IMR-90 (cell line): ENCODE measurements around the gene ARHGEF4. TPM values are rescaled to one million over a fixed set of nuclear protein-coding genes. Genes with fewer than 3 reads are reported as not detected.

Experiments
- ATAC-seq: fragments of 200-7000 bp; cut with Tn5 transposase; 2 replicates; pipeline ENCODE4 v1.9.1; 2020; ENCODE audit warnings: low read depth, mild to moderate bottlenecking, moderate library complexity
- BruUV-seq: library from RNA; stranded (reverse); fragments of 400-500 nt; replicated peaks from 2 replicates; lab custom pipeline; 2021; lab: Mats Ljungman, UMichigan
- CTCF ChIA-PET: fragments of 300-600 bp; formaldehyde crosslinking; extraction: SDS; loops from one replicate; lab custom pipeline; 2021; ENCODE audit warnings: antibody characterized with exemption; lab: Yijun Ruan, JAX
- POLR2A ChIA-PET: fragments of 300-600 bp; sonication (Branson Sonifier 250); formaldehyde crosslinking; loops from one replicate; lab custom pipeline; 2022; ENCODE audit warnings: antibody characterized with exemption; ENCODE audit not compliant: unreplicated experiment; lab: Charles Lee
- DNase-seq: peaks from one replicate; pipeline ENCODE4 v3.0.0; 2013
- H2AFZ ChIP-seq: replicated peaks from 2 replicates; pipeline ENCODE3; 2013; ENCODE audit warnings: low read length, mild to moderate bottlenecking; ENCODE audit not compliant: poor library complexity
- H2AK5ac ChIP-seq: 2 replicates; pipeline ENCODE4 v1.6.1; 2013; ENCODE audit warnings: low read depth, low read length, inconsistent platforms
- H2AK9ac ChIP-seq: replicated peaks from 2 replicates; pipeline ENCODE3; 2013; ENCODE audit warnings: mild to moderate bottlenecking, low read depth, low read length, moderate library complexity; ENCODE audit not compliant: poor library complexity
- H2BK120ac ChIP-seq: 2 replicates; pipeline ENCODE4 v1.6.1; 2013; ENCODE audit warnings: low read depth, low read length, inconsistent platforms
- H2BK15ac ChIP-seq: 3 replicates; pipeline ENCODE4 v1.6.1; 2013; ENCODE audit warnings: low read depth, low read length, inconsistent platforms
- H2BK20ac ChIP-seq: 2 replicates; pipeline ENCODE4 v1.6.1; 2013; ENCODE audit warnings: low read depth, mild to moderate bottlenecking, inconsistent platforms, low read length, moderate library complexity
- H2BK5ac ChIP-seq: 2 replicates; pipeline ENCODE4 v1.6.1; 2013; ENCODE audit warnings: mild to moderate bottlenecking, low read depth, low read length, inconsistent platforms; ENCODE audit not compliant: poor library complexity, severe bottlenecking
- H3K14ac ChIP-seq: replicated peaks from 2 replicates; pipeline ENCODE4 v1.6.1; 2013; ENCODE audit warnings: low read depth, low read length, inconsistent platforms
- H3K18ac ChIP-seq: 2 replicates; pipeline ENCODE4 v1.6.1; 2013; ENCODE audit warnings: low read depth, low read length, control low read depth
- H3K23ac ChIP-seq: 2 replicates; pipeline ENCODE4 v1.6.1; 2013; ENCODE audit warnings: low read depth, low read length, inconsistent platforms
- H3K27ac ChIP-seq: 2 replicates; pipeline ENCODE4 v1.5.1; 2013; ENCODE audit warnings: mild to moderate bottlenecking, control low read depth, low read length; ENCODE audit not compliant: insufficient read depth
- H3K27me3 ChIP-seq: 2 replicates; pipeline ENCODE4 v1.6.1; 2013; ENCODE audit warnings: low read length; ENCODE audit not compliant: control insufficient read depth, insufficient read depth
- H3K36me3 ChIP-seq: 2 replicates; pipeline ENCODE4 v1.6.1; 2013; ENCODE audit warnings: low read length, mixed read lengths; ENCODE audit not compliant: control insufficient read depth, insufficient read depth
- H3K4ac ChIP-seq: 2 replicates; pipeline ENCODE4 v1.6.1; 2013; ENCODE audit warnings: low read depth, low read length, inconsistent platforms
- H3K4me1 ChIP-seq: 2 replicates; pipeline ENCODE4 v1.6.1; 2013; ENCODE audit warnings: low read length, mixed read lengths; ENCODE audit not compliant: control insufficient read depth, insufficient read depth
- H3K4me2 ChIP-seq: 2 replicates; pipeline ENCODE4 v1.6.1; 2013; ENCODE audit warnings: low read depth, mild to moderate bottlenecking, control low read depth, low read length, moderate library complexity
- H3K4me3 ChIP-seq: 2 replicates; pipeline ENCODE4 v1.5.1; 2013; ENCODE audit warnings: low read depth, mild to moderate bottlenecking, control low read depth, low read length, moderate library complexity; ENCODE audit not compliant: insufficient read depth
- H3K56ac ChIP-seq: 2 replicates; pipeline ENCODE4 v1.6.1; 2013; ENCODE audit warnings: low read length, inconsistent platforms; ENCODE audit not compliant: insufficient read depth; ENCODE audit errors: extremely low read depth
- H3K79me1 ChIP-seq, 2 experiments: 2 replicates each; pipeline ENCODE4 v1.6.1; 2013; ENCODE audit warnings: low read length in 2 of 2, inconsistent platforms in 1 of 2, low read depth in 1 of 2
- H3K9ac ChIP-seq: 2 replicates; pipeline ENCODE4 v1.6.1; 2013; ENCODE audit warnings: low read depth, low read length, control low read depth
- H3K9me1 ChIP-seq: 2 replicates; pipeline ENCODE4 v1.6.1; 2013; ENCODE audit warnings: low read length, inconsistent platforms; ENCODE audit not compliant: insufficient read depth
- H3K9me3 ChIP-seq: 2 replicates; pipeline ENCODE4 v1.6.1; 2013; ENCODE audit warnings: low read length; ENCODE audit not compliant: control insufficient read depth, insufficient read depth
- H4K20me1 ChIP-seq: 2 replicates; pipeline ENCODE4 v1.6.1; 2013; ENCODE audit warnings: low read length, inconsistent platforms; ENCODE audit not compliant: insufficient read depth
- H4K5ac ChIP-seq: 2 replicates; pipeline ENCODE4 v1.6.1; 2013; ENCODE audit warnings: mild to moderate bottlenecking, low read depth, low read length, control low read depth
- H4K8ac ChIP-seq, 2 experiments: 2 replicates each; pipeline ENCODE4 v1.6.1; 2013; ENCODE audit warnings: low read depth in 2 of 2, low read length in 2 of 2, control low read depth in 1 of 2, inconsistent platforms in 1 of 2
- H4K91ac ChIP-seq: 2 replicates; pipeline ENCODE4 v1.6.1; 2013; ENCODE audit warnings: low read depth, low read length, inconsistent platforms; ENCODE audit not compliant: insufficient read depth
- BHLHE40 ChIP-seq: fragments of 150-350 bp; IDR thresholded peaks from 2 replicates; pipeline ENCODE4 v1.6.1; 2016; ENCODE audit warnings: mild to moderate bottlenecking, low read depth, low read length
- CEBPB ChIP-seq: IDR thresholded peaks from 2 replicates; pipeline ENCODE4 v1.6.1; 2012; ENCODE audit warnings: low read depth, low read length, improper control_type of control experiment
- CHD1 ChIP-seq: IDR thresholded peaks from 2 replicates; pipeline ENCODE4 v1.6.1; 2012; ENCODE audit warnings: low read depth, low read length, improper control_type of control experiment
- FOS ChIP-seq: fragments of 150-350 bp; IDR thresholded peaks from 2 replicates; pipeline ENCODE4 v1.6.1; 2016; ENCODE audit warnings: low read depth, low read length
- MAZ ChIP-seq: IDR thresholded peaks from 2 replicates; pipeline ENCODE4 v1.6.1; 2012; ENCODE audit warnings: low read depth, mild to moderate bottlenecking, low read length, improper control_type of control experiment, moderate library complexity, borderline replicate concordance
- NFE2L2 ChIP-seq: fragments of 150-350 bp; IDR thresholded peaks from 2 replicates; pipeline ENCODE4 v1.6.1; 2016; ENCODE audit warnings: low read depth, mild to moderate bottlenecking, low read length
- RCOR1 ChIP-seq: IDR thresholded peaks from 2 replicates; pipeline ENCODE4 v1.6.1; 2012; ENCODE audit warnings: mild to moderate bottlenecking, low read length, improper control_type of control experiment; ENCODE audit not compliant: insufficient replicate concordance
- WGBS, 2 experiments: methylation state at CpG; one replicate each; pipeline versions ENCODE4 v1.1.5 to v1.1.7; 2013; ENCODE audit warnings: missing lambda C conversion rate in 2 of 2; ENCODE audit not compliant: insufficient read length in 1 of 2; ENCODE audit errors: extremely low coverage in 2 of 2; 5-methylcytosine and 5-hydroxymethylcytosine counted together
- dilution Hi-C: fragments of 300-500 bp; cut with HindIII; formaldehyde crosslinking; loops from one replicate; pipeline ENCODE4 v1.14.3; 2018; ENCODE audit warnings: low sequenced_read_pairs; ENCODE audit not compliant: unreplicated experiment
- in situ Hi-C: fragments of 300-500 bp; cut with MboI; formaldehyde crosslinking; loops from 3 replicates; pipeline ENCODE4 v1.14.3; 2019; ENCODE audit warnings: low sequenced_read_pairs, inconsistent platforms, mixed read lengths
- intact Hi-C: fragments of 100-400 bp; cut with micrococcal nuclease; formaldehyde crosslinking; loops from 2 replicates; pipeline ENCODE4 v1.10.0; 2022
- polyA plus RNA-seq, 3 experiments: library from polyadenylated mRNA; depleted of rRNA; stranded (reverse); fragments of >200 nt; gene quantifications; 2 replicates each; pipeline ENCODE4 v1.2.3, GENCODE V29; 2012; ENCODE audit warnings: low replicate concordance in 1 of 3
- total RNA-seq: library from RNA; depleted of rRNA; stranded (reverse); fragments of >200 nt; gene quantifications from 2 replicates; pipeline ENCODE4 v1.2.3, GENCODE V29; 2012
- TF ChIP-seq, protein P1 (sequence below): conservative IDR thresholded peaks from 2 replicates; pipeline ENCODE4 v1.5.1; 2012; ENCODE audit warnings: mild to moderate bottlenecking, low read depth, low read length, improper control_type of control experiment
- TF ChIP-seq, protein P2 (sequence below): fragments of 150-350 bp; IDR thresholded peaks from 2 replicates; pipeline ENCODE4 v1.6.1; 2016; ENCODE audit warnings: low read depth, mild to moderate bottlenecking, low read length, moderate library complexity, borderline replicate concordance

Gene ARHGEF4
- total and polyA plus RNA-seq, 2 of the 4 experiments (the other 2 are of a cell fraction): 2.7 to 5.0 TPM

DNA sequence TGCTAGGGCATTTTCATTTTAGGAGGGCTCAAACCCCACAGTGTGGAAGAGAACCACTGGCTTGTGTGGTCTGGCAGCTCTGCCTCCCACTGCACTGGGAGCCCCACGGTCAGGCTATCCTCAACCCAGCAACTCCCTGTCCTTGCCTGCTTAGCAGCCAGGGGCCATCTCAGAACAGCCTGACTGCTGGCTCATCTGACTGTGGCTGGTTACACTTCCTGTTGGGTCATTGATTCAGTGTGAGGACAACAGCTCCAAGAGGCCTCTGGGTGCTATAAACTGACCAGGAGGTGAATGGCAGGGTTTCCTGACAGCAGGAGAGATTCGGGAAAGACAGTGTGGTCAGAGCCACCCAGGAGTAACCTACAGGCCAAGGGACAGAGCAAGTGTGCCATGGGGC is 41.3 kb upstream of the ARHGEF4 start:
- ATAC-seq: no peak
- no TSS peak for BruUV-seq

More for the DNA sequence above, 41.3 kb upstream of the ARHGEF4 start:
- H2BK5ac ChIP-seq: no peak overlapping the region
- no peaks in the 10 kb centered on the region for H3K9me1 ChIP-seq
- no peak overlapping the region for H3K4me3 ChIP-seq
- no peaks in the 10 kb centered on the region for H4K20me1 ChIP-seq
- H3K9ac ChIP-seq: no peak overlapping the region
- no peak overlapping the region for H2AK5ac ChIP-seq
- intact Hi-C loops: loop anchor here (5.0 to 10.0 kb wide), 3 partner anchors 299 to 539 kb away; partner anchors contain the start of gene FAM168B
- no peak overlapping the region for H2AFZ ChIP-seq
- ChIA-PET POLR2A (no interaction called here), CTCF (no interaction called here)
- H4K5ac ChIP-seq: no peak overlapping the region
- TF ChIP-seq, protein P1, sequence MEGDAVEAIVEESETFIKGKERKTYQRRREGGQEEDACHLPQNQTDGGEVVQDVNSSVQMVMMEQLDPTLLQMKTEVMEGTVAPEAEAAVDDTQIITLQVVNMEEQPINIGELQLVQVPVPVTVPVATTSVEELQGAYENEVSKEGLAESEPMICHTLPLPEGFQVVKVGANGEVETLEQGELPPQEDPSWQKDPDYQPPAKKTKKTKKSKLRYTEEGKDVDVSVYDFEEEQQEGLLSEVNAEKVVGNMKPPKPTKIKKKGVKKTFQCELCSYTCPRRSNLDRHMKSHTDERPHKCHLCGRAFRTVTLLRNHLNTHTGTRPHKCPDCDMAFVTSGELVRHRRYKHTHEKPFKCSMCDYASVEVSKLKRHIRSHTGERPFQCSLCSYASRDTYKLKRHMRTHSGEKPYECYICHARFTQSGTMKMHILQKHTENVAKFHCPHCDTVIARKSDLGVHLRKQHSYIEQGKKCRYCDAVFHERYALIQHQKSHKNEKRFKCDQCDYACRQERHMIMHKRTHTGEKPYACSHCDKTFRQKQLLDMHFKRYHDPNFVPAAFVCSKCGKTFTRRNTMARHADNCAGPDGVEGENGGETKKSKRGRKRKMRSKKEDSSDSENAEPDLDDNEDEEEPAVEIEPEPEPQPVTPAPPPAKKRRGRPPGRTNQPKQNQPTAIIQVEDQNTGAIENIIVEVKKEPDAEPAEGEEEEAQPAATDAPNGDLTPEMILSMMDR: no peak
- no peak for TF ChIP-seq MAZ
- no peak for TF ChIP-seq FOS
- TF ChIP-seq NFE2L2: no peak
- TF ChIP-seq BHLHE40: no peak
- TF ChIP-seq, protein P2, sequence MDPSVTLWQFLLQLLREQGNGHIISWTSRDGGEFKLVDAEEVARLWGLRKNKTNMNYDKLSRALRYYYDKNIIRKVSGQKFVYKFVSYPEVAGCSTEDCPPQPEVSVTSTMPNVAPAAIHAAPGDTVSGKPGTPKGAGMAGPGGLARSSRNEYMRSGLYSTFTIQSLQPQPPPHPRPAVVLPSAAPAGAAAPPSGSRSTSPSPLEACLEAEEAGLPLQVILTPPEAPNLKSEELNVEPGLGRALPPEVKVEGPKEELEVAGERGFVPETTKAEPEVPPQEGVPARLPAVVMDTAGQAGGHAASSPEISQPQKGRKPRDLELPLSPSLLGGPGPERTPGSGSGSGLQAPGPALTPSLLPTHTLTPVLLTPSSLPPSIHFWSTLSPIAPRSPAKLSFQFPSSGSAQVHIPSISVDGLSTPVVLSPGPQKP: no peak
- TF ChIP-seq CEBPB: no peak
- no peak for TF ChIP-seq RCOR1
- TF ChIP-seq CHD1: no peak
- no peak overlapping the region for H2BK15ac ChIP-seq
- no peak overlapping the region for H3K4me2 ChIP-seq
- dilution Hi-C loops: no loop called here
- H3K14ac ChIP-seq: no peak overlapping the region
- no peak overlapping the region for H4K8ac ChIP-seq
- no peaks in the 10 kb centered on the region; the same call in 1 of the 2 replicates for H3K27me3 ChIP-seq
- no peak for DNase-seq
- H2BK20ac ChIP-seq: no peak overlapping the region
- H2BK120ac ChIP-seq: no peak overlapping the region
- H3K23ac ChIP-seq: no peak overlapping the region
- 20% methylated on average over 1 of the region's 2 CpGs; no CpG with 5 or more reads in 1 of the 2 experiments for WGBS, 2 experiments
- H3K4me1 ChIP-seq: no peaks in the 10 kb centered on the region
- in situ Hi-C loops: no loop called here
- no peak overlapping the region for H4K91ac ChIP-seq
- H3K27ac ChIP-seq: no peak overlapping the region
- H3K36me3 ChIP-seq: no peaks in the 10 kb centered on the region
- no peaks in the 10 kb centered on the region for H3K79me1 ChIP-seq
- H3K9me3 ChIP-seq: no peaks in the 10 kb centered on the region
- H3K18ac ChIP-seq: no peak overlapping the region
- no peak overlapping the region for H3K56ac ChIP-seq
- H3K4ac ChIP-seq: no peak overlapping the region
- H2AK9ac ChIP-seq: no peak overlapping the region
